RWPE2 (cell line): ENCODE data around the gene HTR1D.
"Not testable (repeated sequence)": the region's sequence is repeated elsewhere in the genome, so short reads cannot be mapped to it uniquely, and the experiment has no call there.

Experiments
- ATAC-seq: fragments of 200-7000 bp; cut with Tn5 transposase; 3 replicates; pipeline ENCODE4 v1.9.1; 2021; ENCODE audit warnings: low read depth
- DNase-seq: peaks from one replicate; pipeline ENCODE4 v3.0.0-alpha.2; 2020; ENCODE audit warnings: low spot score
- H3K27ac ChIP-seq: fragments of 450-650 bp; 2 replicates; pipeline ENCODE4 v1.5.1; 2017; ENCODE audit warnings: mild to moderate bottlenecking; ENCODE audit not compliant: poor library complexity, severe bottlenecking
- H3K27me3 ChIP-seq: fragments of 250-450 bp; sonication (Bioruptor Pico); 2 replicates; pipeline ENCODE4 v1.5.1; 2021; ENCODE audit warnings: mild to moderate bottlenecking, moderate library complexity; ENCODE audit not compliant: insufficient read depth, poor library complexity, severe bottlenecking
- H3K36me3 ChIP-seq: fragments of 250-450 bp; sonication (Bioruptor Pico); 2 replicates; pipeline ENCODE4 v1.5.1; 2020; ENCODE audit warnings: low read depth, mild to moderate bottlenecking, moderate library complexity
- H3K4me1 ChIP-seq: fragments of 250-450 bp; sonication (Bioruptor Pico); 2 replicates; pipeline ENCODE4 v1.5.1; 2021; ENCODE audit warnings: mild to moderate bottlenecking, moderate library complexity; ENCODE audit not compliant: insufficient read depth, poor library complexity, severe bottlenecking
- H3K4me3 ChIP-seq: fragments of 250-450 bp; sonication (Bioruptor Pico); 2 replicates; pipeline ENCODE4 v1.5.1; 2021; ENCODE audit warnings: mild to moderate bottlenecking, moderate library complexity; ENCODE audit not compliant: severe bottlenecking
- H3K9me3 ChIP-seq: fragments of 250-450 bp; sonication (Bioruptor Pico); 2 replicates; pipeline ENCODE4 v1.5.1; 2021; ENCODE audit warnings: mild to moderate bottlenecking, moderate library complexity; ENCODE audit not compliant: severe bottlenecking
- TF ChIP-seq, protein P1 (sequence below): fragments of 450-650 bp; IDR thresholded peaks from one replicate; pipeline ENCODE4 v1.5.1; 2017; ENCODE audit warnings: mild to moderate bottlenecking, moderate library complexity; ENCODE audit not compliant: poor library complexity, severe bottlenecking

Gene HTR1D, protein sequence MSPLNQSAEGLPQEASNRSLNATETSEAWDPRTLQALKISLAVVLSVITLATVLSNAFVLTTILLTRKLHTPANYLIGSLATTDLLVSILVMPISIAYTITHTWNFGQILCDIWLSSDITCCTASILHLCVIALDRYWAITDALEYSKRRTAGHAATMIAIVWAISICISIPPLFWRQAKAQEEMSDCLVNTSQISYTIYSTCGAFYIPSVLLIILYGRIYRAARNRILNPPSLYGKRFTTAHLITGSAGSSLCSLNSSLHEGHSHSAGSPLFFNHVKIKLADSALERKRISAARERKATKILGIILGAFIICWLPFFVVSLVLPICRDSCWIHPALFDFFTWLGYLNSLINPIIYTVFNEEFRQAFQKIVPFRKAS

DNA sequence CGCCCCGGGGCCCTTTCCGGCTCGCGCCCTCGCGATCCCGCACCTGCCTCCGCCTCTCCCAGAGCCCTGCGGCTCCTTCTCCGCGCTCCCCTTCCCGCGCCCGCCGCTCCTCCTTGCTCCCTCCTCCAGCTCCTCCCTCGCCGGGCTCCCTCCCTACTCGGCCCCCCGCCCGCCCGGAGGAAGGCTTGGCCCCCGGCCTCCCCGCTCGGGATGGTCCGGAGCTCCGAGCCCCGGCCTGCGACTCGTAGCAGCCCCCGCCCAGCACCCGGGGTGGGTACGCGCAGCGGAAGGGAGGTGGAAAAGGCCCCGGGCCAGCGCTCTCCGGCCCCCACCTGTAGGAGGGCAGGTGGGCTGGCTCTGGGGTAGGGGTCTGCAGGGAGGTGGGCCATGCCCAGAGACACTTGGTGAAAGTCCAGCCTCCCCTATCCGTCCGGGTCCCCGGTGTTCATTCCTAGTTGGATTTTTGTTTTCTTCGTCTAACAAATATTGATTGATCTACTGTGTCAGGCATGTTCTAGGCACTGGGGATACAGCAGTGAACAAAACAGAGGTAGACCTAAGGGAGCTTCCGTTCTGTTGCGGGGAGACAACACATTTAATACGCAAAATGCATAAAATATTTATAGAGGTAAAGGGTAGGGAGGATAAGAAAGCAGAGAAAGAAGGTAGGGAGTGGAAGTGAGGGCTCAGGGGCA lies at the start of gene HTR1D:
Gene HTR1D, minus strand, starts transcription at position 82 of the 695 bp plus-strand sequence. CDS start 23,283 bp downstream, outside the sequence.
- ATAC-seq = peak; percentile 58
- TF ChIP-seq, protein P1, sequence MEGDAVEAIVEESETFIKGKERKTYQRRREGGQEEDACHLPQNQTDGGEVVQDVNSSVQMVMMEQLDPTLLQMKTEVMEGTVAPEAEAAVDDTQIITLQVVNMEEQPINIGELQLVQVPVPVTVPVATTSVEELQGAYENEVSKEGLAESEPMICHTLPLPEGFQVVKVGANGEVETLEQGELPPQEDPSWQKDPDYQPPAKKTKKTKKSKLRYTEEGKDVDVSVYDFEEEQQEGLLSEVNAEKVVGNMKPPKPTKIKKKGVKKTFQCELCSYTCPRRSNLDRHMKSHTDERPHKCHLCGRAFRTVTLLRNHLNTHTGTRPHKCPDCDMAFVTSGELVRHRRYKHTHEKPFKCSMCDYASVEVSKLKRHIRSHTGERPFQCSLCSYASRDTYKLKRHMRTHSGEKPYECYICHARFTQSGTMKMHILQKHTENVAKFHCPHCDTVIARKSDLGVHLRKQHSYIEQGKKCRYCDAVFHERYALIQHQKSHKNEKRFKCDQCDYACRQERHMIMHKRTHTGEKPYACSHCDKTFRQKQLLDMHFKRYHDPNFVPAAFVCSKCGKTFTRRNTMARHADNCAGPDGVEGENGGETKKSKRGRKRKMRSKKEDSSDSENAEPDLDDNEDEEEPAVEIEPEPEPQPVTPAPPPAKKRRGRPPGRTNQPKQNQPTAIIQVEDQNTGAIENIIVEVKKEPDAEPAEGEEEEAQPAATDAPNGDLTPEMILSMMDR = no peak
- no peak for DNase-seq
- Histone ChIP-seq H3K27me3 (no peaks in the 10 kb centered on the region), H3K27ac (no peak within 1 kb of the TSS), H3K9me3 (no peaks in the 10 kb centered on the region), H3K36me3 (no peaks in the 10 kb centered on the region), H3K4me1 (no peaks in the 10 kb centered on the region), H3K4me3 (peak within 1 kb of the TSS; percentile 61)

DNA sequence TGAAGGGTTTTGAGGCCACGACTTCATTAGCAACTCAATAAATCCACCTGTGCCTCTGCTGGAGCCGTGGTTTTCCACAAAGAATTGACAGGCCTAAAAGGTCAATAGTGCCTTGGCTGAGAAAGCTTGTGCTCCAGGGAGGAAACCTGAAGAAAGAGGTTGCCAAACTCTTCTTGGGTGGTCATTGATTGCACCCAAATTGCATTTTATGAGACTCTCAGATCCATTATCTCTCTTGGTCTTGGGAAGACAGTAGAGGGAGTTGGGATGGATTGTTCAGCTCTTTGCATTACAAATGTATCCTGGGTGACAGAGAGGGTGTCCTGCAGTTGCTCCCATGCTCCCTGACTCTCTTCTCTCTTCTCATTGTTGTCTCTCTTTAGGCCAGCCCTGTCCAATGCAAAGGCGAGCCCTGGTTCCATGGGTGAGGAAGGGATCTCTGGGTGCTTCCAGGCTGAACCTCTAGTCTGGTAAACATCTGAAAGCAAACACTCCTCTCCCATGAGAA lies 46.1 kb upstream of the HTR1D start:
- no peak for DNase-seq
- ATAC-seq = no peak

DNA sequence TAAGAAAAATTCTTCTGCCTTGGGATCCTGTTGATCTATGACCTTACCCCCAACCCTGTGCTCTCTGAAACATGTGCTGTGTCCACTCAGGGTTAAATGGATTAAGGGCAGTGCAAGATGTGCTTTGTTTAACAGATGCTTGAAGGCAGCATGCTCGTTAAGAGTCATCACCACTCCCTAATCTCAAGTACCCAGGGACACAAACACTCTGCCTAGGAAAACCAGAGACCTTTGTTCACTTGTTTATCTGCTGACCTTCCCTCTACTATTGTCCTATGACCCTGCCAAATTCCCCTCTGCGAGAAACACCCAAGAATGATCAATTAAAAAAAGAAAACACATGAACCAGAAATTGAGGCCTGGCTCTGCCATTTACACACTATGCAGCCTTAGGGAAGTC lies 40.8 kb upstream of the HTR1D start:
- H3K9me3 ChIP-seq, DNase-seq, H3K4me3 ChIP-seq, H3K27me3 ChIP-seq, ATAC-seq, H3K4me1 ChIP-seq, H3K27ac ChIP-seq, H3K36me3 ChIP-seq: not testable (repeated sequence)

More for the DNA sequence above, 46.1 kb upstream of the HTR1D start:
- Histone ChIP-seq H3K4me3 (no peak overlapping the region), H3K4me1 (no peaks in the 10 kb centered on the region), H3K27me3 (no peaks in the 10 kb centered on the region), H3K9me3 (no peaks in the 10 kb centered on the region), H3K36me3 (no peaks in the 10 kb centered on the region), H3K27ac (no peak overlapping the region)
- TF ChIP-seq, protein P1 = no peak

DNA sequence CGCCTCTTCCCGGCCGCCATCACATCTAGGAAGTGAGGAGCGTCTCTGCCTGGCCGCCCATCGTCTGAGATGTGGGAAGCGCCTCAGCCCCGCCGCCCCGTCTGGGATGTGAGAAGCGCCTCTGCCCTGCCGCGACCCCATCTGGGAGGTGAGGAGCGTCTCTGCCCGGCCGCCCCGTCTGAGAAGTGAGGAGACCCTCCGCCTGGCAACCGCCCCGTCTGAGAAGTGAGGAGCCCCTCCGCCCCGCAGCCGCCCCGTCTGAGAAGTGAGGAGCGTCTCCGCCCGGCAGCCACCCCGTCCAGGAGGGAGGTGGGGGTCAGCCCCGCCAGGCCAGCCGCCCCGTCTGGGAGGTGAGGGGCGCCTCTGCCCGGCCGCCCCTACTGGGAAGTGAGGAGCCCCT lies 40.1 kb upstream of the HTR1D start:
- ATAC-seq, H3K36me3 ChIP-seq, H3K4me1 ChIP-seq, H3K27ac ChIP-seq, DNase-seq, H3K9me3 ChIP-seq, H3K4me3 ChIP-seq, H3K27me3 ChIP-seq: not testable (repeated sequence)

DNA sequence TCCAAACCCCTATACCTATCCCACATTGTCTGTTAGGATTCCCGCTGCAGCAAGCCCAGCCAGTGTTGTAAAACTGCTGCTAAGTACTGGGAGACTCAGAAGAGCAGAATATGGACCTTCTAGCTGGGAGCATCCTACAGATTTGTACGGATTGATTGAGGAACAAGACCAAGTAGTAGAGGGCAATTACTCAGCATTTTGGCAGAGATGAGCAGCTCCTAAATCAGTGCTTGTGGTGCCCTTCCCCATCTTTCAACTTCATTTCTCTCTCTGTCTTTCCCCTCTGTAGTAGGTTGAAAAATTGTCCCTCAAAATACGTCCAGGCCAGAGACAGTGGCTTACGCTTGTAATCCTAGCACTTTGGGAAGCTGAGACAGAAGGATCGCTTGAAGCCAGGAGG lies 37.3 kb upstream of the HTR1D start:
- ATAC-seq = no peak
- no peaks in the 10 kb centered on the region for H3K27me3 ChIP-seq
- H3K4me1 ChIP-seq = no peaks in the 10 kb centered on the region
- H3K4me3 ChIP-seq = no peak overlapping the region
- no peaks in the 10 kb centered on the region for H3K36me3 ChIP-seq
- H3K9me3 ChIP-seq = peaks cover 2% of the 10 kb centered on the region
- DNase-seq = no peak
- no peak overlapping the region for H3K27ac ChIP-seq
- TF ChIP-seq, protein P1 = no peak
